ENCODE measurements around the gene FBXL14.
A peak's percentile ranks its signal among the peaks of the same experiment; 100 is the strongest.

Gene FBXL14

GRCh38 chr12:1595690-1596347, 1.4 kb upstream of the FBXL14 start (continued):
- TF ChIP-seq SCRT2 (tag by site-specific recombination; IDR thresholded peaks at IDR 0.05) = no peak
- TF ChIP-seq KLF7 (tag by site-specific recombination; IDR thresholded peaks at IDR 0.05; ENCODE audit: borderline replicate concordance) = no peak
- no peak for TF ChIP-seq ZBTB8A (tag by site-specific recombination; IDR thresholded peaks at IDR 0.05)
- no peak for TF ChIP-seq AEBP2 (tag by site-specific recombination; IDR thresholded peaks at IDR 0.05; ENCODE audit: borderline replicate concordance)
- TF ChIP-seq ZSCAN16 (tag by site-specific recombination; IDR thresholded peaks at IDR 0.05) = no peak
- peak; percentile 90 for TF ChIP-seq PRDM10 (tag by site-specific recombination; IDR thresholded peaks at IDR 0.05)
- TF ChIP-seq, protein P1, sequence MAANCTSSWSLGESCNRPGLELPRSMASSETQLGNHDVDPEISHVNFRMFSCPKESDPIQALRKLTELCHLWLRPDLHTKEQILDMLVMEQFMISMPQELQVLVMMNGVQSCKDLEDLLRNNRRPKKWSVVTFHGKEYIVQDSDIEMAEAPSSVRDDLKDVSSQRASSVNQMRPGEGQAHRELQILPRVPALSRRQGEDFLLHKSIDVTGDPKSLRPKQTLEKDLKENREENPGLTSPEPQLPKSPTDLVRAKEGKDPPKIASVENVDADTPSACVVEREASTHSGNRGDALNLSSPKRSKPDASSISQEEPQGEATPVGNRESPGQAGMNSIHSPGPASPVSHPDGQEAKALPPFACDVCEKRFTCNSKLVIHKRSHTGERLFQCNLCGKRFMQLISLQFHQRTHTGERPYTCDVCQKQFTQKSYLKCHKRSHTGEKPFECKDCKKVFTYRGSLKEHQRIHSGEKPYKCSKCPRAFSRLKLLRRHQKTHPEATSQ (tag by site-specific recombination; IDR thresholded peaks at IDR 0.05) = no peak
- no peak for TF ChIP-seq ZNF37A (tag by site-specific recombination; IDR thresholded peaks at IDR 0.05)
- TF ChIP-seq ZNF521 (tag by site-specific recombination; IDR thresholded peaks at IDR 0.05) = no peak
- TF ChIP-seq ZNF10 (tag by site-specific recombination; IDR thresholded peaks at IDR 0.05) = no peak
- peak; percentile 17; the same call in 1 of the 2 replicates for TF ChIP-seq ZNF600 (tag by site-specific recombination; IDR thresholded peaks at IDR 0.05)
- no peak for TF ChIP-seq ZNF132 (tag by site-specific recombination; IDR thresholded peaks at IDR 0.05; ENCODE audit: borderline replicate concordance)
- TF ChIP-seq MYNN (tag by site-specific recombination; IDR thresholded peaks at IDR 0.05; ENCODE audit: borderline replicate concordance) = no peak
- TF ChIP-seq ZNF133 (tag by site-specific recombination; IDR thresholded peaks at IDR 0.05) = no peak
- TF ChIP-seq ZBTB20 (tag by site-specific recombination; IDR thresholded peaks at IDR 0.05) = peak; percentile 76
- TF ChIP-seq, protein P2, sequence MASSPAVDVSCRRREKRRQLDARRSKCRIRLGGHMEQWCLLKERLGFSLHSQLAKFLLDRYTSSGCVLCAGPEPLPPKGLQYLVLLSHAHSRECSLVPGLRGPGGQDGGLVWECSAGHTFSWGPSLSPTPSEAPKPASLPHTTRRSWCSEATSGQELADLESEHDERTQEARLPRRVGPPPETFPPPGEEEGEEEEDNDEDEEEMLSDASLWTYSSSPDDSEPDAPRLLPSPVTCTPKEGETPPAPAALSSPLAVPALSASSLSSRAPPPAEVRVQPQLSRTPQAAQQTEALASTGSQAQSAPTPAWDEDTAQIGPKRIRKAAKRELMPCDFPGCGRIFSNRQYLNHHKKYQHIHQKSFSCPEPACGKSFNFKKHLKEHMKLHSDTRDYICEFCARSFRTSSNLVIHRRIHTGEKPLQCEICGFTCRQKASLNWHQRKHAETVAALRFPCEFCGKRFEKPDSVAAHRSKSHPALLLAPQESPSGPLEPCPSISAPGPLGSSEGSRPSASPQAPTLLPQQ (tag by site-specific recombination; IDR thresholded peaks at IDR 0.05) = peak; percentile 66
- TF ChIP-seq ZBTB17 (tag by site-specific recombination; IDR thresholded peaks at IDR 0.05) = no peak

- POLR2A ChIA-PET = interaction anchor here (0.6 kb wide), 1 partner anchor 151 kb away, joined by 5 read pairs; no protein-coding TSS in a partner anchor
- H3K27ac ChIP-seq (ENCODE audit: extremely low read depth, low read depth, low read length) = peak overlapping the region; percentile 97
- TF ChIP-seq ZBTB17 (tag by site-specific recombination; IDR thresholded peaks at IDR 0.05) (peak; percentile 59), ZNF24 (tag by site-specific recombination; IDR thresholded peaks at IDR 0.05) (0 out of 2 replicates have a peak, but pooled peaks have one; percentile 24), SP3 (tag by site-specific recombination; IDR thresholded peaks at IDR 0.05) (0 out of 2 replicates have a peak, but pooled peaks have one; percentile 7), ZNF2 (tag by site-specific recombination; IDR thresholded peaks at IDR 0.05) (peak; percentile 40; the same call in 1 of the 2 replicates), KLF9 (tag by site-specific recombination; IDR thresholded peaks at IDR 0.05; ENCODE audit: low read depth) (peak; percentile 74)
- TF ChIP-seq, protein P3, sequence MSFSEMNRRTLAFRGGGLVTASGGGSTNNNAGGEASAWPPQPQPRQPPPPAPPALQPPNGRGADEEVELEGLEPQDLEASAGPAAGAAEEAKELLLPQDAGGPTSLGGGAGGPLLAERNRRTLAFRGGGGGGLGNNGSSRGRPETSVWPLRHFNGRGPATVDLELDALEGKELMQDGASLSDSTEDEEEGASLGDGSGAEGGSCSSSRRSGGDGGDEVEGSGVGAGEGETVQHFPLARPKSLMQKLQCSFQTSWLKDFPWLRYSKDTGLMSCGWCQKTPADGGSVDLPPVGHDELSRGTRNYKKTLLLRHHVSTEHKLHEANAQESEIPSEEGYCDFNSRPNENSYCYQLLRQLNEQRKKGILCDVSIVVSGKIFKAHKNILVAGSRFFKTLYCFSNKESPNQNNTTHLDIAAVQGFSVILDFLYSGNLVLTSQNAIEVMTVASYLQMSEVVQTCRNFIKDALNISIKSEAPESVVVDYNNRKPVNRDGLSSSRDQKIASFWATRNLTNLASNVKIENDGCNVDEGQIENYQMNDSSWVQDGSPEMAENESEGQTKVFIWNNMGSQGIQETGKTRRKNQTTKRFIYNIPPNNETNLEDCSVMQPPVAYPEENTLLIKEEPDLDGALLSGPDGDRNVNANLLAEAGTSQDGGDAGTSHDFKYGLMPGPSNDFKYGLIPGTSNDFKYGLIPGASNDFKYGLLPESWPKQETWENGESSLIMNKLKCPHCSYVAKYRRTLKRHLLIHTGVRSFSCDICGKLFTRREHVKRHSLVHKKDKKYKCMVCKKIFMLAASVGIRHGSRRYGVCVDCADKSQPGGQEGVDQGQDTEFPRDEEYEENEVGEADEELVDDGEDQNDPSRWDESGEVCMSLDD (tag by site-specific recombination; IDR thresholded peaks at IDR 0.05) = peak; percentile 54
These were observed 713 bp upstream of the FBXL14 start for GRCh38 chr12:1595026-1595561.

More at GRCh38 chr12:1595026-1595561, 713 bp upstream of the FBXL14 start:
- Histone ChIP-seq H3K36me3 (ENCODE audit: control insufficient read depth in 2 of 2, insufficient read depth in 1 of 2, low read length in 2 of 2) (peaks cover 0 to 6% of the 10 kb centered on the region in 2 experiments; a peak in 1 of 3 replicates), H3K4me3 (ENCODE audit: low read depth, low read length) (peak overlapping the region; percentile 78), H3K4me1 (ENCODE audit: control insufficient read depth, insufficient read depth, low read length) (peaks cover 12% of the 10 kb centered on the region), H3K9me3 (ENCODE audit: control insufficient read depth, insufficient read depth, low read depth, low read length) (no peaks in the 10 kb centered on the region)
- CTCF ChIA-PET = interaction anchor here (0.5 to 1.1 kb wide), 2 partner anchors 11 to 440 kb away, joined by 3 read pairs; no protein-coding TSS in a partner anchor
